IPS DF 6.9 (cell line): ENCODE data around the gene TRAPPC12.
A peak's percentile ranks its signal among the peaks of the same experiment; 100 is the strongest.

Experiments used
- DNase-seq: peaks from one replicate; pipeline ENCODE4 v3.0.0-alpha.2; 2013; ENCODE audit warnings: low read depth, low spot score
- H3K27ac ChIP-seq: one replicate; pipeline ENCODE4 v1.5.1; 2013; ENCODE audit warnings: low read length, control low read depth
- H3K27me3 ChIP-seq: 2 replicates; pipeline ENCODE4 v1.6.1; 2013; ENCODE audit warnings: mild to moderate bottlenecking, low read length; ENCODE audit not compliant: control insufficient read depth, insufficient read depth
- H3K36me3 ChIP-seq: 2 replicates; pipeline ENCODE4 v1.6.1; 2013; ENCODE audit warnings: low read length; ENCODE audit not compliant: control insufficient read depth, insufficient read depth
- H3K4me1 ChIP-seq: 2 replicates; pipeline ENCODE4 v1.6.1; 2013; ENCODE audit warnings: low read length; ENCODE audit not compliant: control insufficient read depth, insufficient read depth
- H3K4me3 ChIP-seq: 2 replicates; pipeline ENCODE4 v1.5.1; 2013; ENCODE audit warnings: mild to moderate bottlenecking, low read length
- H3K9me3 ChIP-seq: 2 replicates; pipeline ENCODE4 v1.6.1; 2013; ENCODE audit warnings: low read length, inconsistent platforms; ENCODE audit not compliant: control insufficient read depth, insufficient read depth
- WGBS: extraction: QIAGEN DNeasy Blood & Tissue Kit; methylation state at CpG from one replicate; pipeline ENCODE4 v1.1.7; 2013; ENCODE audit warnings: mixed read lengths, missing lambda C conversion rate; ENCODE audit not compliant: insufficient read length, insufficient coverage; 5-methylcytosine and 5-hydroxymethylcytosine counted together

The TRAPPC12 gene

DNA sequence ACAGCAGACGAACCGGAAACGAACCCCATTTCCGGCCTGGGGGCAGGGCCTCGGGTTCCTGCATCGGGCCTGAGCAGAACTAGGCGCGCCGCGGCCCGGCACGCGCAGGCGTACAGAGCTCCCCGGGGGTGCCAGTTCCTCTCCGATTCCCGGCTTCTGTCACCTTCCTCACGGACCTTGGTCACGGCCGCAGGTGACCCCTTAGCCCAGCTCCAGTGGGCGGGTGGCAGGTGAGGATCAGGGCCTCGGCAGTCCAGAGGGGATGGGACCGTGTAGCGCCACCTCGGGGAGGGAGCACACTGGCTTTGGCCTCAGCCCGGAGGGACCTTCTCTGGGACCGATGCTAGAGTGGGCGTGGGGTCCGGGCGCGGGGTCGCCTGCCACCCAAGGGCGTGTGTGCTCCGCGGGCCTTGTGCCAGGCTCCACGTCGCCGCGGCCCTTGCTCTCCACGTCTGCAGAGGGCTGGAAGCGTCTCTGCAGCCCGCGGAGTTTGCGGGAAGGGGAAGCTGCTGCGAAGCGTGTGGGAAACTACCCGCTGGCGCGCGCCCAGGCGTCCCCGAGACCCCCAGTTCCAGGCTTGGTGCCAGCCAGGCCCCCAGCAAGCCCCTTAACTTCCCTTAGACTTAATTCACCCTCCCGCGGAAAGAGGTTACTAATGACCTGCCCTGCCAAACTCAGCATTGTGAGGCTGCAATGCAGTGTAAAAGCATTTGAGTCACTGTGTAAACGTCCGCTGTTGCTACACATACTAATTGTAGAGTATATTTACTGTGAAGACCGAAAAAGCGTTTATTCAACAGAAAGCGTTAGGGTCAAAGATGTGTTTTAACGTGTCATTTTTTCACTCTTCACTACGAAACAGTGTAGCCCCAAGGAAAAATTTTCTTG is at the start of gene TRAPPC12:
Gene TRAPPC12, plus strand, starts transcription at position 48 of the 888 bp plus-strand sequence. CDS start 7,930 bp downstream, outside the sequence.
- Histone ChIP-seq H3K36me3 (no peaks in the 10 kb centered on the region), H3K27ac (no peak within 1 kb of the TSS), H3K9me3 (no peaks in the 10 kb centered on the region), H3K4me3 (peak within 1 kb of the TSS; percentile 89), H3K27me3 (no peaks in the 10 kb centered on the region), H3K4me1 (no peaks in the 10 kb centered on the region)
- peak; percentile 89 for DNase-seq
- WGBS = no CpG with 5 or more reads among the region's 61 CpGs

DNA sequence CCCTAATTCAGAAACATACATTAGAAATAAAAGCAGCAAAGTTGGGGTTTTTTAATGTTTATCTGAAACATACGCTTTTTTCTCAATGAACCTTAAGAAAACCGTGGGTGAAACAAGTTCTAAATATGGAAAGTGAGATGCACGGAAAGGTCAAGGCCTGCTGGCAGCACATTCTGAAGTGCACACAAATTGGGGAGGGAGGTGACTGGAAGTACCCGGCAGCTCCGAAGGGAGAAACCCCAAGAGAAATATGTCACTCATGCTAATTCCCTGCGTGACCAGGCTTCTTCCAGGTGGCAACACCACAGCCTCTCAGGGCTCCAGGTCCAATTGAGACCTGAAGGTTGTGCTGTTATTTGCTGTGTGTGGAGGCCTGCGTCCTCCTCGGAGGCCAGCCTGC is 47.4 kb upstream of the TRAPPC12 start:
- WGBS = no CpG with 5 or more reads among the region's 8 CpGs
- H3K36me3 ChIP-seq = peaks cover 8% of the 10 kb centered on the region

DNA sequence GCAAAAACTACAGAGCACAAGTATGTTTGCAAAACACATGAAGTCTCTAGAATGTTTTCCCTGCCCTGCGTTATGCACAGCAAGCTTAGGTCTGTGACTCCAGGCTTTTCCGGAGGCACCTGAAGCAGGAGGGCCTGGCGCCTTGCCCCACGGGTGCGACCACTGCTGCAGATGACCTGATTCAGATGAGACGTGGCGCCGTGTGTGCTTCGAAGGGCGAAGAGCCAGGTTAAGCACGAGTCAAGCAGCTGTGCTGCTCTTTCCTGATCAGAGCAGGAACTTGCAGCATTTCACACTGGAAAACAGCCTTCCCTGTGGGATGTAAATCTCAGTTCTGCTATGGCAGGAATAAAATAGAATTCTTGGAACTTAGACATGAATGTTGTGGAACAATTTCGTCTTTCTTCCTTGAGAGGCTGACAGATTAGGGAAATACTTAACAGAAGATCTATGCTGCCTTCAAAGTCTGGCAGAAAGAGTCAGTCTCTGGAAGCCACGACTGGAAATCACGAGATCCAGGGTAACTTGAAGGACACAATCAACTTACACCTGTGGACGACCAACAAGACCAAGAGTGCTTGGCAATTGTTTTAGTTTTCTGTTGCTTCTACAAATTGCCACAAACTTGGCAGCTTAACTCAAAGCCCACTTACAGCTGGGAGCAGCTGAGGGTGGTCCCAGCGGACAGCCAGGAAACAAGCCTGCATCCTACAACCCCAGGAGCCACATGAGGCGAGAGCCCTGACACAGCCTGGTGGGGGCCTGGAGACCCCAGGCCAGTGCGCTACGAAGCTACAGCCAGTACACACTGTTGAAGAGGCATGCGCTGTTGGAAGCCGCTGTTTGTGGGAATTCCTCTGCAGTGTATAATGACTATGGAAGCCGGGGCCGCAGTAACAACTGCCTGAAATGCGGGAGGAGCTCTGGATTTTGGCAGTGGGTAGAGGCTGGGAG is 44.8 kb upstream of the TRAPPC12 start:
- no peak for DNase-seq
- no CpG with 5 or more reads among the region's 24 CpGs for WGBS

More for the DNA sequence above, 47.4 kb upstream of the TRAPPC12 start:
- DNase-seq = no peak
- Histone ChIP-seq H3K27ac (no peak overlapping the region), H3K27me3 (no peaks in the 10 kb centered on the region), H3K9me3 (no peaks in the 10 kb centered on the region), H3K4me3 (no peak overlapping the region), H3K4me1 (no peaks in the 10 kb centered on the region)

DNA sequence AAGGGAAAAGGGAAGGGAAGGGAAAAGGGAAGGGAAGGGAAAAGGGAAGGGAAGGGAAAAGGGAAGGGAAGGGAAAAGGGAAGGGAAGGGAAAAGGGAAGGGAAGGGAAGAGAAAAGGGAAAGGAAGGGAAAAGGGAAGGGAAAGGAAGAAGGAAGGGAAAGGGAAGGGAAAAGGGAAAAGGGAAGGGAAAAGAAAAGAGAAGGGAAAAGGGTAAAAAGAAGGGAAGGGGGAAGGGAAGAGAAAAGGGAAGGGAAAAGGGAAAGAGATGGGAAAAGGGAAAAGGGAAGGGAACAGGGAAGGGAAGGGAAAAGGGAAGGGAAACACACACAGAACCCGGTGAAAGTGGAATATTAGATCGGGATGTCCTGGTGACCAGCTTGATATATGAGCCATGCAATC is 42.6 kb upstream of the TRAPPC12 start:
- no peak for DNase-seq
- Histone ChIP-seq H3K4me3 (no peak overlapping the region), H3K9me3 (no peaks in the 10 kb centered on the region), H3K27ac (no peak overlapping the region), H3K27me3 (no peaks in the 10 kb centered on the region), H3K4me1 (no peaks in the 10 kb centered on the region), H3K36me3 (peaks cover 7% of the 10 kb centered on the region; the same call in 1 of the 2 replicates)
- no CpG with 5 or more reads among the region's 2 CpGs for WGBS

More for the DNA sequence above, 44.8 kb upstream of the TRAPPC12 start:
- Histone ChIP-seq H3K27ac (no peak overlapping the region), H3K4me3 (no peak overlapping the region; the same call in 1 of the 2 replicates), H3K36me3 (peaks cover 8% of the 10 kb centered on the region), H3K27me3 (no peaks in the 10 kb centered on the region), H3K9me3 (no peaks in the 10 kb centered on the region), H3K4me1 (no peaks in the 10 kb centered on the region)

DNA sequence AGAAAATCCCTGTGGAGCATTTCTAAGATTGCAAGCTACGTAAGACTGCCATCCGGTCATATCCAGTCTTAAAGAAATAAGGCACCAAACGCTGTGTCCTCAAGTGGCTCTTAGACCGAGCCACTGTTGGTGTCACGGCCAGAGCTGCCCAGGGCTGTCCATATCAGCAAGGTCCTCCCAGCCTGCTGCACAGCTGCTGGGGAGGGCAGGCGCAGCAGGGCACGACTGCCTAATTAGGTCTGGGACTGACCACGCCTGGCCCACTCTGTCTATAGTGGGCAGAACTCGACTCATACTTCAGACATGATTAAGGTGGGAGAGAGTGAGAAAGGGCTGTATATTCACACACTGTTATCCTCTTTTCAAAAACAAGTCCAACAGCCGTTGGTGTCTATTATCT is 41.2 kb upstream of the TRAPPC12 start:
- Histone ChIP-seq H3K27ac (no peak overlapping the region), H3K36me3 (peaks cover 7% of the 10 kb centered on the region; the same call in 1 of the 2 replicates), H3K27me3 (no peaks in the 10 kb centered on the region), H3K9me3 (no peaks in the 10 kb centered on the region), H3K4me3 (no peak overlapping the region), H3K4me1 (no peaks in the 10 kb centered on the region)
- no CpG with 5 or more reads among the region's 10 CpGs for WGBS
- no peak for DNase-seq

DNA sequence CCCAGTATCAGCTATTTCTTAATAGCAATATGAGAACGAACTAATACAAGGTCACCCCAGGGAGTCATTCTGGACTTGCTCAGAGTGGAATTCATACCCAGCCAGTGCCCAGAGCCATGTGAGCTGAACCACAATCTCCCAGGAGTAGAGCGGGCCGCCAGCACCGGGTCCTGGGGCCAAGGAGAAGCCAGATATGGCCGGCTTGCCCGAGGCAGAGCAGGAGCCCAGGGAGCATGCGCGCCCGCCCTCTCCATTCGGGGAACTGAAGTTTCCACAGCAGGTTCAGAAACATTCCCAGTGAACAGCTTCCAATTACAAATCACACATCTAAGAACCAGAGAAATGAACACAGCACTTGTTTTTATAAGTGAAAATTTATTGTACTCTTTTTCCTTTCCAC is 39.4 kb upstream of the TRAPPC12 start:
- Histone ChIP-seq H3K4me3 (no peak overlapping the region), H3K36me3 (peaks cover 3% of the 10 kb centered on the region; the same call in 1 of the 2 replicates), H3K9me3 (no peaks in the 10 kb centered on the region), H3K4me1 (no peaks in the 10 kb centered on the region), H3K27me3 (no peaks in the 10 kb centered on the region), H3K27ac (no peak overlapping the region)
- no CpG with 5 or more reads among the region's 10 CpGs for WGBS
- DNase-seq = no peak

DNA sequence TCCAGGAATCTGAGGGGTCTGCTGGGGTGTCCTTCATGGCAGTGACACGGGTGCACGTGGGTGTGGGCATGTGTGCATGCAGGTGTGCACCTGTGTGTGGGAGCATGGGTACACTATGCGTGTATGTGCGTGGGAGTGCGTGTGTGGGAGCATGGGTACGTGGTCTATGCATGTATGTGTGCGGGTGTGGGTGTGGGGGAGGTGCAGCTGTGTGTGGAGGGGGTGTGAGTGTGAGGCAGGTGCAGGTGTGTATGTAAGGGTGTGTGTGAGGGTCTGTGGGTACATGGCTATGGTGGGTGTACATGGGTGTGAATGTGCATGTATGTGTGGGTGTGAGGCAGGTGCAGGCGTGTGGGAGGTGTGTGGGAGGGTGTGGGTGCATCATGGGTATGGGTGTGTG is 38.2 kb upstream of the TRAPPC12 start:
- no peak overlapping the region for H3K4me3 ChIP-seq
- DNase-seq = no peak
- H3K27me3 ChIP-seq = no peaks in the 10 kb centered on the region
- H3K9me3 ChIP-seq = no peaks in the 10 kb centered on the region
- WGBS = 100% methylated on average over 1 of the region's 8 CpGs
- H3K27ac ChIP-seq = no peak overlapping the region
- peaks cover 3% of the 10 kb centered on the region; the same call in 1 of the 2 replicates for H3K36me3 ChIP-seq
- H3K4me1 ChIP-seq = no peaks in the 10 kb centered on the region

DNA sequence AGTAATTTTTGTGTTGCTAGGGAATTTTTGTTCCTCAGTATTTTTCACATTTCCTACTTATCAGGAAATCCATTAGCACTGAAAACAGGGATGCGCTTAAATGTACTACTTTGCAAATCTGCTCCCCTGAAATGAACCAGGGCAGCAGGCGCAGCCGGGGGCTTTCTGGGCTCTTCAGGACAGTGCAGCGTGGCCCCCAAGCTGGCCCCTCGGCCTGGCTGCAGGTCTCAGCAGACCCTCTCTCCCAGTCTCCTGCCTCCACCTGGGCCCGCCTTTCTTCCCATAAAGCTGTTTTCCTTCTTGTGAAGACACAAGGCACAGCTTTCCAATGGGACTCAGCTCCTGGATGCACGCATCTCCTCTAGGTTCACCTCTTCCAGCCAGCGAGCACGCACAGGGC is 37.2 kb upstream of the TRAPPC12 start:
- H3K27me3 ChIP-seq = no peaks in the 10 kb centered on the region
- WGBS = no CpG with 5 or more reads among the region's 9 CpGs
- DNase-seq = no peak
- no peaks in the 10 kb centered on the region for H3K4me1 ChIP-seq
- H3K9me3 ChIP-seq = no peaks in the 10 kb centered on the region
- no peak overlapping the region for H3K4me3 ChIP-seq
- peaks cover 3% of the 10 kb centered on the region; the same call in 1 of the 2 replicates for H3K36me3 ChIP-seq
- H3K27ac ChIP-seq = no peak overlapping the region

DNA sequence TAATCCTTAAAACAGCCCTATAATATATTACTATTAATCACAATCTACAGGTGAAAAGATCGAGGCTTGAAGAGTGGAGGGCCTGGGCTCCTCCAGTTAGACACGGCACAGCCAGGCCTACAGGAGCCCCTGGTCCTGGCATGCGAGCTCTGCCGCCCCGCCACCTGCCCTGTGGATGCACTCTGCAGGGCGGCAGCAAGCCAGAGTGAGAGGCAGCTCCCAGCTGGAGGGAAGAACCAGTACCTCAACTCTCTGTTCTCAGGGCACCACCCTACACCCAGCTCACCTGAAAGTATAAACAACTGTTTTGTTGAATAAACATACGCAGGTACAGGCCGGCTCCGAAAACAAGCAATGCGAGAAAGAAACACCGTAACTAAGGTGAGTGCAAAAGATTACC is 36.5 kb upstream of the TRAPPC12 start:
- Histone ChIP-seq H3K9me3 (no peaks in the 10 kb centered on the region), H3K4me1 (no peaks in the 10 kb centered on the region), H3K36me3 (peaks cover 3% of the 10 kb centered on the region; the same call in 1 of the 2 replicates), H3K4me3 (no peak overlapping the region), H3K27ac (no peak overlapping the region), H3K27me3 (no peaks in the 10 kb centered on the region)
- WGBS = no CpG with 5 or more reads among the region's 11 CpGs
- DNase-seq = no peak

DNA sequence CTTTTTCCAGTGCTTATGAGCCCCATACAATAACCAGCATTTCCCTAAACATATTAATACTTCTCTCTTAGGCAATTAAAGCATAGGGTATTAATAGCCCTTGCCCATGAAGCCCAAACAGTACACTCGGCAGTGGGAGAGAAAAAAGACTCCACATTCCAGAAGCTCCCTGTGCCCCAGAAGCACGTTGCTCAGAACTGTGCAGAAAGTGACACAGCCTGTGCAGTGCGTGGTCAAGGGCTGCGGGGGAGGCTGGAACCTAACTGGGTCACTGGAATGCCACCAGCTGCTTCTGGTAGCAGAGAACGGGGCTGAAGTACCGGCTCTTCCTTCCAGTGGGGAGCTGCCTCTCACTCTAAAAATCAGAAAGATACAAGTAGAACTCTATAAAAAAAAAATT is 34.6 kb upstream of the TRAPPC12 start:
- Histone ChIP-seq H3K36me3 (peaks cover 3% of the 10 kb centered on the region; the same call in 1 of the 2 replicates), H3K4me3 (no peak overlapping the region), H3K27me3 (no peaks in the 10 kb centered on the region), H3K9me3 (no peaks in the 10 kb centered on the region), H3K27ac (no peak overlapping the region), H3K4me1 (no peaks in the 10 kb centered on the region)
- DNase-seq = no peak
- WGBS = no CpG with 5 or more reads among the region's 6 CpGs
